GM18499 (cell line): ENCODE results near the gene PGRMC2.
A peak's percentile ranks its signal among the peaks of the same experiment; 100 is the strongest.

Source experiments
- ATAC-seq: cut with Tn5 transposase; IDR thresholded peaks from one replicate; pipeline ENCODE4 v1.9.1; 2021; ENCODE audit warnings: moderate number of reproducible peaks; ENCODE audit not compliant: insufficient read depth, unreplicated experiment

The PGRMC2 gene

GRCh38 chr4:128301979-128302378 is 14.4 kb upstream of the PGRMC2 start:
- ATAC-seq = no peak

- no peak for ATAC-seq
These were observed 12.2 kb upstream of the PGRMC2 start for GRCh38 chr4:128299848-128300247.

GRCh38 chr4:128298852-128299251 is 11.2 kb upstream of the PGRMC2 start:
- ATAC-seq = no peak

- no peak for ATAC-seq
These were observed 10.6 kb upstream of the PGRMC2 start for GRCh38 chr4:128298146-128298758.

GRCh38 chr4:128295255-128295654 is 7.6 kb upstream of the PGRMC2 start:
- ATAC-seq = no peak

GRCh38 chr4:128294464-128294863 is 6.9 kb upstream of the PGRMC2 start:
- ATAC-seq = no peak

GRCh38 chr4:128292349-128292748 is 4.7 kb upstream of the PGRMC2 start:
- ATAC-seq = no peak

GRCh38 chr4:128291096-128291495 is 3.5 kb upstream of the PGRMC2 start:
- no peak for ATAC-seq

- no peak for ATAC-seq
These were observed 2.9 kb upstream of the PGRMC2 start for GRCh38 chr4:128290526-128290925.

- no peak for ATAC-seq
These were observed 2.0 kb upstream of the PGRMC2 start for GRCh38 chr4:128289523-128290158.

- no peak for ATAC-seq
These were observed 1.1 kb upstream of the PGRMC2 start for GRCh38 chr4:128288689-128289106.

GRCh38 chr4:128287871-128288688 is 467 bp upstream of the PGRMC2 start:
- ATAC-seq = peak; percentile 80

GRCh38 chr4:128286474-128287058 is 1.0 kb downstream of the PGRMC2 start:
- ATAC-seq = no peak

GRCh38 chr4:128285085-128285997 is 2.3 kb downstream of the PGRMC2 start:
- ATAC-seq = no peak

- ATAC-seq = no peak
These were observed 3.3 kb downstream of the PGRMC2 start for GRCh38 chr4:128284317-128284716.

- ATAC-seq = no peak
These were observed 4.5 kb downstream of the PGRMC2 start for GRCh38 chr4:128283071-128283470.

GRCh38 chr4:128282516-128282915 is 5.1 kb downstream of the PGRMC2 start:
- no peak for ATAC-seq

GRCh38 chr4:128281354-128281753 is 6.3 kb downstream of the PGRMC2 start:
- ATAC-seq = no peak

- no peak for ATAC-seq
These were observed 7.9 kb downstream of the PGRMC2 start for GRCh38 chr4:128279624-128280225.

- ATAC-seq = no peak
These were observed 9.8 kb downstream of the PGRMC2 start for GRCh38 chr4:128277856-128278255.
